HG03521 (cell line): Measurements from ENCODE around the gene CHD3.
"Not testable (repeated sequence)": the region's sequence is repeated elsewhere in the genome, so short reads cannot be mapped to it uniquely, and the experiment has no call there.

Source experiments
- ATAC-seq: cut with Tn5 transposase; IDR thresholded peaks from one replicate; pipeline ENCODE4 v1.9.1; 2021; ENCODE audit warnings: mild to moderate bottlenecking, moderate library complexity; ENCODE audit not compliant: unreplicated experiment

The CHD3 gene

GRCh38 chr17:7849751-7850504 lies 38.7 kb upstream of the CHD3 start:
- ATAC-seq = no peak

DNA sequence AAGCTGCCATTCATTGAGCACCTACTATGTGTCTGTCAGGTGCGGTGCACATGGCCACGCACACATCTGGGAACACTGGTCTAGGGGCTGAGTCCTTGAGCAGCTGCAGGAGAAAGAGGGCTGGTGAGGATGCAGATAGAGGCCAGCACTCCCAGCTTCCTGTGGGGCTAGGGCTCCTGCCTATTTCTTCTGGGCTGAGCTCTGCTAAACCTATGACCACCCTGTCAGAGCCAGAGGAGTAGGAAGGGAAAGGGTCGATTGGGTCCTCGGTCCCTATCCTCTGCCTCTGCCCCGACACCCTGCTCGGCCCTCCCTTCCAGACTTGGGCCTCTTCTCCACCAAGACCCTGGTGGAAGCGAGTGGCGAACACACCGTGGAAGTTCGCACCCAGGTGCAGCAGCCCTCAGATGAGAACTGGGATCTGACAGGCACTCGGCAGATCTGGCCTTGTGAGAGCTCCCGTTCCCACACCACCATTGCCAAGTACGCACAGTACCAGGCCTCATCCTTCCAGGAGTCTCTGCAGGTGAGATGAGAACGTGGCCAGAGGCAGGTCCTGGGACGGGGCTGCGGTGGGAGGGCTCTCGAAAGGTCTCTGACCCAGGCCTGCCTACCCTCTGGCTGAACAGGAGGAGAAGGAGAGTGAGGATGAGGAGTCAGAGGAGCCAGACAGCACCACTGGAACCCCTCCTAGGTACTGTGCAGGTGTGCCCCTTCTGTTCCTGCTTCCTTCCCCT lies 37.7 kb upstream of the CHD3 start:
- ATAC-seq = peak; percentile 6

- ATAC-seq = peak; percentile 74
Measured at GRCh38 chr17:7851438-7852261, 36.9 kb upstream of the CHD3 start.

- no peak for ATAC-seq
Measured at GRCh38 chr17:7852262-7852670, 36.3 kb upstream of the CHD3 start.

GRCh38 chr17:7852919-7853690 lies 35.5 kb upstream of the CHD3 start:
- no peak for ATAC-seq

DNA sequence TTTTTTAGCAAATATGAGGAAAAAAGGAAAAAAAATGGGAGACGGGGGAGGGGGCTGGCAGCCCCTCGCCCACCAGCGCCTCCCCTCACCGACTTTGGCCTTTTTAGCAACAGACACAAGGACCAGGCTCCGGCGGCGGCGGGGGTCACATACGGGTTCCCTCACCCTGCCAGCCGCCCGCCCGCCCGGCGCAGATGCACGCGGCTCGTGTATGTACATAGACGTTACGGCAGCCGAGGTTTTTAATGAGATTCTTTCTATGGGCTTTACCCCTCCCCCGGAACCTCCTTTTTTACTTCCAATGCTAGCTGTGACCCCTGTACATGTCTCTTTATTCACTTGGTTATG lies 34.9 kb upstream of the CHD3 start:
- no peak for ATAC-seq

DNA sequence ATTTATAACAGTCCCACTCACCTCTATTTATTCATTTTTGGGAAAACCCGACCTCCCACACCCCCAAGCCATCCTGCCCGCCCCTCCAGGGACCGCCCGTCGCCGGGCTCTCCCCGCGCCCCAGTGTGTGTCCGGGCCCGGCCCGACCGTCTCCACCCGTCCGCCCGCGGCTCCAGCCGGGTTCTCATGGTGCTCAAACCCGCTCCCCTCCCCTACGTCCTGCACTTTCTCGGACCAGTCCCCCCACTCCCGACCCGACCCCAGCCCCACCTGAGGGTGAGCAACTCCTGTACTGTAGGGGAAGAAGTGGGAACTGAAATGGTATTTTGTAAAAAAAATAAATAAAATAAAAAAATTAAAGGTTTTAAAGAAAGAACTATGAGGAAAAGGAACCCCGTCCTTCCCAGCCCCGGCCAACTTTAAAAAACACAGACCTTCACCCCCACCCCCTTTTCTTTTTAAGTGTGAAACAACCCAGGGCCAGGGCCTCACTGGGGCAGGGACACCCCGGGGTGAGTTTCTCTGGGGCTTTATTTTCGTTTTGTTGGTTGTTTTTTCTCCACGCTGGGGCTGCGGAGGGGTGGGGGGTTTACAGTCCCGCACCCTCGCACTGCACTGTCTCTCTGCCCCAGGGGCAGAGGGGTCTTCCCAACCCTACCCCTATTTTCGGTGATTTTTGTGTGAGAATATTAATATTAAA lies 34.4 kb upstream of the CHD3 start:
- ATAC-seq = no peak

GRCh38 chr17:7854851-7855659 lies 33.5 kb upstream of the CHD3 start, which contains the start of gene TMEM88:
Gene TMEM88 (plus strand): TSS chr17:7855066. CDS start chr17:7855075, 9 bp downstream.
- no peak for ATAC-seq

- ATAC-seq = no peak
Measured at GRCh38 chr17:7855660-7856010, 33.0 kb upstream of the CHD3 start.

DNA sequence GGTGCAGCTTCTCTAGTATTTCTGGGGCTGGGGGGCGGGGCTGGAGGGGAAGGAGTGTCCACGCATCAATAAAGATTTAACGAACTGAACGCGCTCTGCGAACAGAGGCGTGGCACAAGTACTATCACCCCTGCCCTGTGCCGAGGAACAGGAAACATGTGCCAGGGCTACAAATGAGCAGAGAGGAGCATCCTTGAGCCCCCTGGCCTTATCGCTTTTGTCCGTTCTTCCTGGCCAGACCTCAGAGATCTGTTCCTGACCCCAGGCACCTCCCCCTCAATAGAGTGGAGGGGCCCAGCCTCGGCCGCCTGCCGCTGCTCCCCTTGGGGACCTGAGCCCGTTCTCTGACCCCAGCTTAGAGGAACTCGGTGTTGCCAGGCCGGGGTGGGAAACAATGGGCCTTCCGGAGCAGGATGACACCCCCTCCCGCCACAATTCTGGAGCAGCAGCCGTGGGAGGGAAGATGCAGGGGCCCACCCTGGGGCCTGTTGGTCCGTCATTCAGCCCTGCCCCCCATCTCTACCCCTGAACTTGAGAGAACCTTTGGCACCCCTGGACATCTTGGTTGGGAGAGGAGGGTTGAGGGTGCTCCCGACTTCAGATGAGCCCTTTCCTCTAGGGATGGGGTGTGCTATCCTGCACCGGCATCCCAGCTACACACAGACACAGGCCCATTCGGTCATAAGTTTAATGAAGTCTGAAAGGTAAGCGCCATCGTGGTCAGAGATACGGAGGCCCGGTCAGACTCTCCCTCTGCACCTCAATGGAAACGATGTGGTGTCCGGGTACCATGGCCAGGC lies 32.4 kb upstream of the CHD3 start:
- ATAC-seq = no peak

GRCh38 chr17:7856811-7857712 lies 31.5 kb upstream of the CHD3 start, which contains the start of gene NAA38:
Gene NAA38 (minus strand): TSS chr17:7857559. CDS start chr17:7857463, 96 bp downstream.
- peak; percentile 72 for ATAC-seq

DNA sequence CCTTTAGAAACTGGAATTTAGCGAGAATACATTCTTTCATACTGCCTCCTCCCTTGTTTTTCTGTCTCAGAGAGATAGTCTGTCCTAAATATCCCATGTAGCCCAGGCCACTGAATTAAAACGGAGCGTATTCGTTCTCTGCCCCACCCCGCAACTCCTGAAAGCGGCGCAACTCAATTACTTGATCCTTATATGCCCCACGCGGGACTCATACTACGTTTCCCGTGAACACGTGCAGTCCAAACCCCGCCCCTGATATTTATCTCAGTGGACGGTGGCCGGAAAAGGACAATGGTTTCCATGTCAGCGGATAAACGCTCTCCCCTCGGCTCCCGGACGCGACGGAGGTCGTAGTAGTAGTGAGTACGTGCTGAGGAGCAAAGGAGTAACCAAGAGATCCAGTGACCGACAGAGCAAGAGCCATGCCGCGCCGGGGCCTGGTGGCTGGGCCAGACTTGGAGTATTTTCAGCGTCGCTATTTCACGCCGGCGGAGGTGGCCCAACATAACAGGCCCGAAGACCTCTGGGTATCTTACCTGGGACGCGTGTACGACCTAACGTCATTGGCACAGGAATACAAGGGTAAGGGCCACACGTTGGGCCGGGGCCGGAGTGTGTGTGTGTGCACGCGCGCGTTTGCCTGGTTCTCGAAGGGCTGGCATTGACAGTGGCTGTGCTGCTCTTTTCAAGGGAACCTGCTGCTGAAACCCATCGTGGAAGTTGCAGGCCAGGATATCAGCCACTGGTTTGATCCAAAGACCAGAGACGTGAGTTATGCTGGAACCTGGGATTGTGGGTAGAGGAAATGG lies 30.7 kb upstream of the CHD3 start, which contains the start of gene CYB5D1:
TSS of gene CYB5D1 (plus strand) at position 291 of the 809 bp plus-strand sequence. CDS start at position 423, 132 bp downstream.
- peak; percentile 32 for ATAC-seq

DNA sequence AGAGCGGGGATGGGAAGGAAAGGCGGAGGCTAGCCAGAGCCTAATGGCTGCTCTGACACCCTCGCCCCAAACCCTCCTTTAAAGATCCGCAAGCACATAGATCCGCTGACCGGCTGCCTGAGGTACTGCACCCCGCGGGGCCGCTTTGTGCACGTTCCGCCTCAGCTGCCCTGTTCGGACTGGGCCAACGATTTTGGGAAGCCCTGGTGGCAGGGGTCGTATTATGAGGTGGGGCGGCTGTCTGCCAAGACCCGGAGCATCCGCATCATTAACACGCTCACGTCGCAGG lies 30.1 kb upstream of the CHD3 start:
- ATAC-seq = no peak

- ATAC-seq = no peak
Measured at GRCh38 chr17:7859028-7859427, 29.6 kb upstream of the CHD3 start.

- ATAC-seq = no peak
Measured at GRCh38 chr17:7862692-7863437, 25.7 kb upstream of the CHD3 start.

- not testable (repeated sequence) for ATAC-seq
Measured at GRCh38 chr17:7864384-7864783, 24.2 kb upstream of the CHD3 start.
